Mesendoderm (in vitro differentiated cells): ENCODE results near the gene OGFOD1.

Source experiments
- DNase-seq: peaks from one replicate; pipeline ENCODE4 v3.0.0; 2013
- H2AK5ac ChIP-seq: 2 replicates; pipeline ENCODE4 v1.6.1; 2013; ENCODE audit warnings: low read length, inconsistent platforms
- H2BK120ac ChIP-seq: 2 replicates; pipeline ENCODE4 v1.6.1; 2013; ENCODE audit warnings: low read depth, mild to moderate bottlenecking, low read length, moderate library complexity, mixed read lengths
- H2BK15ac ChIP-seq: replicated peaks from 2 replicates; pipeline ENCODE4 v1.6.1; 2013; ENCODE audit warnings: low read depth, mild to moderate bottlenecking, moderate library complexity
- H2BK5ac ChIP-seq: 2 replicates; pipeline ENCODE4 v1.6.1; 2013; ENCODE audit warnings: low read length, inconsistent platforms
- H3K18ac ChIP-seq: 2 replicates; pipeline ENCODE4 v1.6.1; 2013; ENCODE audit warnings: mild to moderate bottlenecking, low read length, mixed read lengths
- H3K23ac ChIP-seq: one replicate; pipeline ENCODE4 v1.6.1; 2013; ENCODE audit warnings: low read length
- H3K27ac ChIP-seq: 2 replicates; pipeline ENCODE4 v1.5.1; 2013; ENCODE audit warnings: low read depth, mild to moderate bottlenecking, inconsistent platforms, low read length, moderate library complexity
- H3K27me3 ChIP-seq: 2 replicates; pipeline ENCODE4 v1.6.1; 2013; ENCODE audit warnings: low read length, control low read depth, mild to moderate bottlenecking, inconsistent platforms; ENCODE audit not compliant: insufficient read depth, poor library complexity
- H3K36me3 ChIP-seq: 2 replicates; pipeline ENCODE4 v1.6.1; 2013; ENCODE audit warnings: low read length, inconsistent platforms; ENCODE audit not compliant: control insufficient read depth, insufficient read depth
- H3K4ac ChIP-seq: one replicate; pipeline ENCODE4 v1.6.1; 2013; ENCODE audit warnings: low read depth, mild to moderate bottlenecking, low read length, moderate library complexity
- H3K4me1 ChIP-seq: 2 replicates; pipeline ENCODE4 v1.6.1; 2013; ENCODE audit warnings: low read depth, low read length, inconsistent platforms; ENCODE audit not compliant: control insufficient read depth
- H3K4me2 ChIP-seq: 2 replicates; pipeline ENCODE4 v1.6.1; 2013; ENCODE audit warnings: low read length
- H3K4me3 ChIP-seq: 2 replicates; pipeline ENCODE4 v1.5.1; 2013; ENCODE audit warnings: mild to moderate bottlenecking, low read length
- H3K56ac ChIP-seq: one replicate; pipeline ENCODE4 v1.6.1; 2013; ENCODE audit warnings: low read length
- H3K79me1 ChIP-seq: 2 replicates; pipeline ENCODE4 v1.6.1; 2013; ENCODE audit warnings: low read length, inconsistent platforms
- H3K79me2 ChIP-seq: 2 replicates; pipeline ENCODE4 v1.6.1; 2013; ENCODE audit warnings: mild to moderate bottlenecking, low read length; ENCODE audit not compliant: control insufficient read depth, insufficient read depth
- H3K9ac ChIP-seq: 2 replicates; pipeline ENCODE4 v1.6.1; 2013; ENCODE audit warnings: low read length, inconsistent platforms
- H4K5ac ChIP-seq: one replicate; pipeline ENCODE4 v1.6.1; 2013; ENCODE audit warnings: low read length
- H4K8ac ChIP-seq: one replicate; pipeline ENCODE4 v1.6.1; 2013; ENCODE audit warnings: low read depth, mild to moderate bottlenecking, control low read depth, low read length, moderate library complexity
- WGBS: extraction: QIAGEN DNeasy Blood & Tissue Kit; methylation state at CpG from one replicate; pipeline ENCODE4 v1.1.7; 2013; ENCODE audit warnings: low lambda C conversion rate, missing lambda C conversion rate; ENCODE audit not compliant: insufficient coverage; ENCODE audit errors: extremely low coverage; 5-methylcytosine and 5-hydroxymethylcytosine counted together

Gene OGFOD1

GRCh38 chr16:56424404-56424764 is 27.0 kb upstream of the OGFOD1 start:
- Histone ChIP-seq H3K27me3 (no peaks in the 10 kb centered on the region), H3K4me2 (peak overlapping the region; percentile 31), H2AK5ac (no peak overlapping the region), H4K8ac (no peak overlapping the region), H3K4me1 (peaks cover 16% of the 10 kb centered on the region), H3K36me3 (no peaks in the 10 kb centered on the region), H3K79me2 (peaks cover 22% of the 10 kb centered on the region), H2BK15ac (no peak overlapping the region), H3K9ac (peak overlapping the region; percentile 88), H2BK120ac (peak overlapping the region; percentile 82), H3K56ac (peak overlapping the region; percentile 93), H3K18ac (peak overlapping the region; percentile 100), H4K5ac (no peak overlapping the region), H3K4ac (peak overlapping the region; percentile 99), H2BK5ac (no peak overlapping the region), H3K79me1 (peaks cover 11% of the 10 kb centered on the region), H3K23ac (no peak overlapping the region), H3K27ac (peak overlapping the region; percentile 87), H3K4me3 (peak overlapping the region; percentile 79)
- no CpG with 5 or more reads among the region's 16 CpGs for WGBS
- DNase-seq = peak; percentile 61

DNA sequence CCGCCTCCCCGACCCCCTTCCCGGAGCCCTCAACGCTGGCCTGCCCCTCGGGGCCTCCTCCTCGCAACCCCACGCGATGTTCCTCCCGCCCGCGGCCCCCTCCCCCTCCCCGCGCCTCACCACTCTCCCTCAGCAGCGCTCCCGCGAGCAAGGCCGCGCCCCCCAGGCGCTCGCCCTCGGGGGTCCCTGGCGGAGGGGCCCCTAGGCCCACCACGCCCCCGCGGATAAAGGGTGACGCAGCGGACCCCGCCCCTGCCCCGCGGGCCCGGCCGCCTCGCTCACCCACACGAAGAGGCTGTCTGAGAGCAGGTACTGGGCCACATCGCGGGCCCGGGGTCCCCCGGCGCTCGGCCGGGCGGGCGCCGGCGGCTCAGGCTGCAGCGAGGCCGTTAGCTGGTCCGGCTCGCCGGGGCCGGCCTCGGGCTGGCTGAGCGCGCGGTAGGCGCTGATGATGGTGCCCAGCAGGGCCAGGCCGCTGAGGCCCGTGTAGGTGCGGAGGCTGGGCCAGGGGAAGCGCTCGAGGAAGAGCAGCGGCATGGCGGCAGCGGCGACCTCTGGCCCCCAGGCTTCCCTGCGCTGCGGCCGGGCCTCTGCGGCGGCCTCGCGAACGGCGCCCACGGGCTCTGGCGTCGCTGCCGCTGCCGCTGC is 26.4 kb upstream of the OGFOD1 start:
- Histone ChIP-seq H3K79me2 (peaks cover 19% of the 10 kb centered on the region), H2BK120ac (peak overlapping the region; percentile 82), H3K18ac (peak overlapping the region; percentile 100), H3K27me3 (no peaks in the 10 kb centered on the region), H2BK15ac (peak overlapping the region; percentile 74), H4K8ac (peak overlapping the region; percentile 70), H4K5ac (no peak overlapping the region), H3K4me3 (peak overlapping the region; percentile 79), H3K79me1 (peaks cover 11% of the 10 kb centered on the region), H3K4me2 (peak overlapping the region; percentile 36), H2BK5ac (peak overlapping the region; percentile 37), H3K4me1 (peaks cover 16% of the 10 kb centered on the region), H3K27ac (peak overlapping the region; percentile 87), H3K23ac (no peak overlapping the region), H2AK5ac (no peak overlapping the region), H3K9ac (peak overlapping the region; percentile 88), H3K56ac (peak overlapping the region; percentile 93), H3K4ac (peak overlapping the region; percentile 99), H3K36me3 (no peaks in the 10 kb centered on the region)
- WGBS = no CpG with 5 or more reads among the region's 79 CpGs
- DNase-seq = peak; percentile 61

DNA sequence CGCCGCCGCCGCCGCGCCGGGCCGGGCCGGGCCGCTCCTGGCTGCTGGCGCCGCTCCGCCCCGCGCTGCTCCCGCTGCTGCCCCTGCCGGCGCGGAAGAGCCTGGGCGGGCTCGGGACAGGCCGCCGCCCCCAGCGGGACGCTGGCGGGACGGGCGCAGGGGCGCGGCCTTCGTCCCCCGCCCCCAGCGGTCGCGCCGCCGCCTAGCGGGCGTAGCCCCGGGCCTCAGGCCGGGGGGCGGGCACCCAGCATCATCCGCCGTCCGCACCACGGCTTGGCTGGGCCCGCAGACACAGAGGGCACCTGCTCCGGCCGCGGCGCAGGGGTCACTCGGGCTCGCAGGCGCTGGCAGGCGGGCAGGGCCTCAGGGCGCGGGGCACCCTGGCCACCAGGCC is 25.9 kb upstream of the OGFOD1 start, which contains the start of gene AMFR:
Gene AMFR, minus strand, starts transcription at position 107 of the 394 bp plus-strand sequence. CDS start 218 bp downstream, outside the sequence.
- peak within 1 kb of the TSS; percentile 87 for H3K27ac ChIP-seq
- no peak within 1 kb of the TSS for H2AK5ac ChIP-seq

GRCh38 chr16:56426585-56426984 is 24.8 kb upstream of the OGFOD1 start:
- WGBS = no CpG with 5 or more reads among the region's 4 CpGs
- no peak overlapping the region for H3K23ac ChIP-seq
- no peak overlapping the region for H3K27ac ChIP-seq

More for the DNA sequence above, 25.9 kb upstream of the OGFOD1 start, which contains the start of gene AMFR:
- Histone ChIP-seq H3K4ac (peak within 1 kb of the TSS; percentile 99), H3K4me1 (peaks cover 16% of the 10 kb centered on the region), H3K36me3 (no peaks in the 10 kb centered on the region), H3K9ac (peak within 1 kb of the TSS; percentile 88), H3K4me2 (peak within 1 kb of the TSS; percentile 36), H4K5ac (no peak within 1 kb of the TSS), H3K56ac (peak within 1 kb of the TSS; percentile 93), H2BK120ac (peak within 1 kb of the TSS; percentile 82), H4K8ac (peak within 1 kb of the TSS; percentile 70), H2BK5ac (peak within 1 kb of the TSS; percentile 37), H3K79me2 (peaks cover 14% of the 10 kb centered on the region), H2BK15ac (peak within 1 kb of the TSS; percentile 74), H3K4me3 (peak within 1 kb of the TSS; percentile 79), H3K23ac (no peak within 1 kb of the TSS), H3K27me3 (no peaks in the 10 kb centered on the region), H3K79me1 (peaks cover 9% of the 10 kb centered on the region), H3K18ac (peak within 1 kb of the TSS; percentile 100)
- peak; percentile 88 for DNase-seq
- no CpG with 5 or more reads among the region's 57 CpGs for WGBS

GRCh38 chr16:56428091-56428490 is 23.3 kb upstream of the OGFOD1 start:
- Histone ChIP-seq H3K79me1 (peaks cover 5% of the 10 kb centered on the region), H3K27ac (no peak overlapping the region), H4K8ac (no peak overlapping the region), H3K36me3 (peaks cover 2% of the 10 kb centered on the region), H3K79me2 (peaks cover 4% of the 10 kb centered on the region), H3K9ac (no peak overlapping the region), H3K4me3 (no peak overlapping the region), H3K56ac (no peak overlapping the region), H3K4me2 (no peak overlapping the region), H4K5ac (no peak overlapping the region), H3K18ac (no peak overlapping the region), H3K4me1 (peaks cover 3% of the 10 kb centered on the region), H3K27me3 (no peaks in the 10 kb centered on the region), H2AK5ac (no peak overlapping the region), H2BK15ac (no peak overlapping the region), H2BK120ac (no peak overlapping the region), H2BK5ac (no peak overlapping the region), H3K23ac (no peak overlapping the region), H3K4ac (no peak overlapping the region)
- DNase-seq = no peak
- no CpG with 5 or more reads among the region's 1 CpG for WGBS

More at GRCh38 chr16:56426585-56426984, 24.8 kb upstream of the OGFOD1 start:
- Histone ChIP-seq H2BK5ac (no peak overlapping the region), H3K9ac (no peak overlapping the region), H2AK5ac (no peak overlapping the region), H3K4me3 (no peak overlapping the region), H3K79me2 (peaks cover 14% of the 10 kb centered on the region), H2BK15ac (no peak overlapping the region), H3K4ac (no peak overlapping the region), H4K8ac (no peak overlapping the region), H4K5ac (no peak overlapping the region), H3K4me1 (peaks cover 16% of the 10 kb centered on the region), H3K27me3 (no peaks in the 10 kb centered on the region), H3K18ac (no peak overlapping the region), H3K36me3 (peaks cover 2% of the 10 kb centered on the region), H3K56ac (no peak overlapping the region), H2BK120ac (no peak overlapping the region), H3K4me2 (no peak overlapping the region), H3K79me1 (peaks cover 11% of the 10 kb centered on the region)
- no peak for DNase-seq
